T-cell (primary cell): ENCODE measurements around the gene SERPINB8. TPM values are rescaled to one million over a fixed set of nuclear protein-coding genes. Genes with fewer than 3 reads are reported as not detected.

ENCODE experiments used
- ATAC-seq, 4 experiments: fragments of 200-7000 bp in 3 of 4; fragments of 150-1000 bp in 1 of 4; cut with Tn5 transposase; replicated peaks in 1 of 4; 1 replicate in 3 of 4; 2 replicates in 1 of 4; pipeline ENCODE4 v1.10.0; 2021; ENCODE audit warnings: moderate library complexity in 3 of 4, mild to moderate bottlenecking in 2 of 4, moderate number of reproducible peaks in 1 of 4
- CTCF ChIA-PET, 2 donors: fragments of 300-600 bp; sonication (Branson Sonifier 250); formaldehyde crosslinking; loops; one replicate each; lab custom pipeline; 2022; ENCODE audit warnings: antibody characterized with exemption in 2 of 2; lab: Charles Lee
- POLR2A ChIA-PET, 2 donors: fragments of 300-600 bp; sonication (Branson Sonifier 250); formaldehyde crosslinking; loops; one replicate each; lab custom pipeline; 2022; ENCODE audit warnings: antibody characterized with exemption in 2 of 2; lab: Charles Lee
- DNase-seq, 35 experiments: peaks; one replicate each; pipeline versions ENCODE4 v3.0.0 to v3.0.0-alpha.2; 2013 to 2023
- H3K27ac ChIP-seq: one replicate; pipeline ENCODE4 v1.5.1; 2013; ENCODE audit warnings: low read length
- H3K27me3 ChIP-seq, 2 experiments: replicated peaks in 1 of 2; 1 replicate in 1 of 2; 2 replicates in 1 of 2; pipeline versions ENCODE4 v1.6.1 to v1.7.0; 2013; ENCODE audit warnings: low read length in 1 of 2, mixed read lengths in 1 of 2; ENCODE audit not compliant: control insufficient read depth in 2 of 2, insufficient read depth in 2 of 2; ENCODE audit errors: extremely low read depth in 1 of 2
- H3K36me3 ChIP-seq, 2 donors: 1 replicate in 1 of 2; 2 replicates in 1 of 2; pipeline versions ENCODE4 v1.6.1 to v1.7.0; 2013; ENCODE audit warnings: low read length in 1 of 2; ENCODE audit not compliant: control insufficient read depth in 2 of 2, insufficient read depth in 1 of 2; ENCODE audit errors: extremely low read depth in 1 of 2
- H3K4me1 ChIP-seq, 2 experiments: 1 replicate in 1 of 2; 2 replicates in 1 of 2; pipeline versions ENCODE4 v1.6.1 to v1.7.0; 2013; ENCODE audit warnings: low read length in 2 of 2, mixed read lengths in 1 of 2; ENCODE audit not compliant: insufficient read depth in 2 of 2, control insufficient read depth in 1 of 2; ENCODE audit errors: extremely low read depth in 1 of 2
- H3K4me3 ChIP-seq, 2 donors: 1 replicate in 1 of 2; 2 replicates in 1 of 2; pipeline versions ENCODE4 v1.5.1 to v1.7.0; 2013; ENCODE audit warnings: mild to moderate bottlenecking in 2 of 2, low read length in 1 of 2, moderate library complexity in 1 of 2; ENCODE audit not compliant: control insufficient read depth in 1 of 2; ENCODE audit errors: extremely low read depth in 1 of 2
- H3K9me3 ChIP-seq: 2 replicates; pipeline ENCODE4 v1.7.0; 2013
- H3K27ac Mint-ChIP-seq, 2 donors: one replicate each; pipeline ENCODE4 v1.8.0; 2020 to 2021; ENCODE audit warnings: mild to moderate bottlenecking in 2 of 2, mixed read lengths in 2 of 2
- H3K27me3 Mint-ChIP-seq, 2 donors: one replicate each; pipeline ENCODE4 v1.8.0; 2021 to 2022; ENCODE audit warnings: mixed read lengths in 2 of 2
- H3K36me3 Mint-ChIP-seq: one replicate; pipeline ENCODE4 v1.8.0; 2021; ENCODE audit warnings: mixed read lengths
- H3K4me1 Mint-ChIP-seq, 3 donors: one replicate each; pipeline ENCODE4 v1.8.0; 2020 to 2022; ENCODE audit warnings: mixed read lengths in 3 of 3, mild to moderate bottlenecking in 1 of 3
- H3K4me3 Mint-ChIP-seq, 3 donors: one replicate each; pipeline ENCODE4 v1.8.0; 2020 to 2022; ENCODE audit warnings: mild to moderate bottlenecking in 3 of 3, mixed read lengths in 3 of 3, moderate library complexity in 3 of 3
- H3K9me3 Mint-ChIP-seq, 3 donors: one replicate each; pipeline ENCODE4 v1.8.0; 2020 to 2022; ENCODE audit warnings: mixed read lengths in 3 of 3
- WGBS: methylation state at CpG from one replicate; pipeline ENCODE4 v1.1.5; 2013; ENCODE audit warnings: missing lambda C conversion rate; ENCODE audit not compliant: insufficient coverage; 5-methylcytosine and 5-hydroxymethylcytosine counted together
- total RNA-seq, 35 experiments: library from RNA in 6 of 35; stranded (reverse) in 6 of 35; fragments of 120-200 nt in 1 of 35; gene quantifications; one replicate each; pipeline versions ENCODE4 v1.2.1 to v1.2.4 and lab custom pipeline; 2013 to 2026

SERPINB8 gene
- total RNA-seq, 5 donors from 2014 or later (not counting 1 experiment from before 2014, with no cell fraction given) = 14.4 to 19.9 (median 14.7) TPM

GRCh38 chr18:63962137-63962536 lies 7.7 kb upstream of the SERPINB8 start:
- Histone ChIP-seq H3K4me1 (no peaks in the 10 kb centered on the region), H3K9me3 (no peaks in the 10 kb centered on the region), H3K36me3 (no peaks in the 10 kb centered on the region), H3K27me3 (peaks cover 2 to 3% of the 10 kb centered on the region in 2 experiments), H3K4me3 (no peak overlapping the region), H3K27ac (no peak overlapping the region)
- H3K27ac Mint-ChIP-seq = no peak overlapping the region
- CTCF ChIA-PET = interaction anchor here (0.6 to 3.9 kb wide), 5 partner anchors 13 to 709 kb away, joined by 3 to 21 read pairs (median 4); no protein-coding TSS in a partner anchor
- H3K4me1 Mint-ChIP-seq = no peaks in the 10 kb centered on the region
- POLR2A ChIA-PET = no interaction called here
- no peak overlapping the region for H3K4me3 Mint-ChIP-seq
- WGBS = no CpG with 5 or more reads among the region's 1 CpG
- no peak for ATAC-seq
- H3K9me3 Mint-ChIP-seq = no peaks in the 10 kb centered on the region
- H3K27me3 Mint-ChIP-seq = peaks cover 13 to 35% of the 10 kb centered on the region in 2 donors
- no peaks in the 10 kb centered on the region for H3K36me3 Mint-ChIP-seq
- DNase-seq = no peak

GRCh38 chr18:63963615-63964256 lies 6.1 kb upstream of the SERPINB8 start:
- H3K27ac ChIP-seq = no peak overlapping the region
- no peaks in the 10 kb centered on the region for H3K4me1 ChIP-seq
- no peaks in the 10 kb centered on the region for H3K36me3 Mint-ChIP-seq
- DNase-seq (peak in 28 of 35 experiments; percentile 19 to 75 (median 37)), ATAC-seq (peak; percentile 57 to 78 (median 75))
- POLR2A ChIA-PET = no interaction called here
- H3K4me3 Mint-ChIP-seq = no peak overlapping the region
- no peaks in the 10 kb centered on the region for H3K9me3 ChIP-seq
- H3K27me3 Mint-ChIP-seq = peaks cover 13 to 29% of the 10 kb centered on the region in 2 donors
- H3K4me1 Mint-ChIP-seq = peaks cover 0 to 3% (median 0%) of the 10 kb centered on the region in 3 donors
- H3K4me3 ChIP-seq = no peak overlapping the region
- peaks cover 2 to 3% of the 10 kb centered on the region in 2 experiments for H3K27me3 ChIP-seq
- H3K9me3 Mint-ChIP-seq = no peaks in the 10 kb centered on the region
- no peaks in the 10 kb centered on the region for H3K36me3 ChIP-seq
- CTCF ChIA-PET = interaction anchor here (0.6 to 3.9 kb wide), 18 partner anchors 8 to 1916 kb away, joined by 3 to 21 read pairs (median 4); no protein-coding TSS in a partner anchor
- H3K27ac Mint-ChIP-seq = no peak overlapping the region
- no CpG with 5 or more reads among the region's 1 CpG for WGBS

- Histone ChIP-seq H3K4me1 (peaks cover 4 to 5% of the 10 kb centered on the region in 2 experiments), H3K36me3 (no peaks in the 10 kb centered on the region), H3K27me3 (peaks cover 2 to 3% of the 10 kb centered on the region in 2 experiments), H3K27ac (no peak overlapping the region), H3K4me3 (no peak overlapping the region), H3K9me3 (no peaks in the 10 kb centered on the region)
- Mint-ChIP-seq H3K4me3 (no peak overlapping the region), H3K4me1 (peaks cover 11 to 14% (median 11%) of the 10 kb centered on the region in 3 donors), H3K27ac (no peak overlapping the region), H3K9me3 (no peaks in the 10 kb centered on the region), H3K36me3 (no peaks in the 10 kb centered on the region), H3K27me3 (peaks cover 7 to 21% of the 10 kb centered on the region in 2 donors)
- DNase-seq (no peak), ATAC-seq (no peak)
- ChIA-PET POLR2A (no interaction called here), CTCF (interaction anchor here (0.5 to 3.9 kb wide), 6 partner anchors 10 to 447 kb away, joined by 3 to 21 read pairs (median 8); no protein-coding TSS in a partner anchor)
Measured at GRCh38 chr18:63964908-63965307, 5.0 kb upstream of the SERPINB8 start.

- Mint-ChIP-seq H3K4me1 (peaks cover 14 to 18% (median 17%) of the 10 kb centered on the region in 3 donors), H3K9me3 (no peaks in the 10 kb centered on the region), H3K4me3 (no peak overlapping the region), H3K27ac (no peak overlapping the region), H3K36me3 (no peaks in the 10 kb centered on the region), H3K27me3 (peaks cover 4 to 16% of the 10 kb centered on the region in 2 donors)
- Histone ChIP-seq H3K27me3 (peaks cover 2 to 3% of the 10 kb centered on the region in 2 experiments), H3K36me3 (no peaks in the 10 kb centered on the region), H3K9me3 (no peaks in the 10 kb centered on the region), H3K4me1 (peaks cover 4 to 8% of the 10 kb centered on the region in 2 experiments), H3K4me3 (no peak overlapping the region), H3K27ac (no peak overlapping the region)
- POLR2A ChIA-PET = no interaction called here
- WGBS = 93% methylated on average over 2 of the region's 5 CpGs
- DNase-seq (no peak), ATAC-seq (no peak)
- CTCF ChIA-PET = interaction anchor here in 1 of 2 donors (0.5 to 3.9 kb wide), 2 partner anchors 9 to 448 kb away, joined by 4 to 21 read pairs; no protein-coding TSS in a partner anchor
Measured at GRCh38 chr18:63965716-63966330, 4.1 kb upstream of the SERPINB8 start.

GRCh38 chr18:63970809-63971205 lies 926 bp downstream of the SERPINB8 start:
- Histone ChIP-seq H3K27ac (peak overlapping the region; percentile 83), H3K9me3 (no peaks in the 10 kb centered on the region), H3K27me3 (no peaks in the 10 kb centered on the region), H3K4me1 (peaks cover 4 to 14% of the 10 kb centered on the region in 2 experiments), H3K36me3 (no peaks in the 10 kb centered on the region), H3K4me3 (peak overlapping the region; percentile 77 to 86)
- ATAC-seq (no peak), DNase-seq (no peak)
- Mint-ChIP-seq H3K4me1 (peaks cover 29 to 48% (median 38%) of the 10 kb centered on the region in 3 donors), H3K9me3 (no peaks in the 10 kb centered on the region), H3K36me3 (no peaks in the 10 kb centered on the region), H3K4me3 (peak overlapping the region; percentile 92 to 99 (median 93)), H3K27ac (peak overlapping the region; percentile 83 to 96), H3K27me3 (no peaks in the 10 kb centered on the region)
- POLR2A ChIA-PET = no interaction called here
- CTCF ChIA-PET = no interaction called here
- WGBS = 67% methylated on average over 16 of the region's 18 CpGs

- H3K27me3 ChIP-seq = no peaks in the 10 kb centered on the region
- Mint-ChIP-seq H3K27me3 (no peaks in the 10 kb centered on the region), H3K36me3 (no peaks in the 10 kb centered on the region), H3K9me3 (no peaks in the 10 kb centered on the region), H3K4me1 (peaks cover 29 to 48% (median 38%) of the 10 kb centered on the region in 3 donors), H3K4me3 (peak overlapping the region; percentile 92 to 99 (median 93)), H3K27ac (peak overlapping the region; percentile 83 to 96)
- H3K4me1 ChIP-seq = peaks cover 4 to 14% of the 10 kb centered on the region in 2 experiments
- ChIA-PET CTCF (no interaction called here), POLR2A (no interaction called here)
- 81% methylated on average over 10 of the region's 13 CpGs for WGBS
- no peaks in the 10 kb centered on the region for H3K9me3 ChIP-seq
- no peaks in the 10 kb centered on the region for H3K36me3 ChIP-seq
- H3K27ac ChIP-seq = no peak overlapping the region
- no peak overlapping the region for H3K4me3 ChIP-seq
- ATAC-seq (no peak), DNase-seq (no peak)
Measured at GRCh38 chr18:63971320-63972001, 1.6 kb downstream of the SERPINB8 start.
